DMS53 treated with DMSO at 0.1 percent for 48 hours (cell line): ENCODE data around the gene TM7SF2.
A peak's percentile ranks its signal among the peaks of the same experiment; 100 is the strongest.

ENCODE experiments used
- DNase-seq: peaks from one replicate; lab custom pipeline; 2025; ENCODE audit not compliant: unreplicated experiment; lab: John Stamatoyannopoulos, UW

Gene TM7SF2

GRCh38 chr11:65111744-65112545 lies at the start of gene TM7SF2:
Gene TM7SF2, plus strand, starts transcription at chr11:65111872. Its CDS starts 144 bp downstream, at chr11:65112016.
- DNase-seq, result peak; percentile 95

GRCh38 chr11:65063532-65063931 lies 48.1 kb upstream of the TM7SF2 start:
- DNase-seq, result no peak

GRCh38 chr11:65064847-65065240 lies 46.8 kb upstream of the TM7SF2 start:
- no peak for DNase-seq

GRCh38 chr11:65065851-65066250 lies 45.8 kb upstream of the TM7SF2 start:
- DNase-seq, result no peak

- DNase-seq, result no peak
Measured at GRCh38 chr11:65066315-65066714, 45.4 kb upstream of the TM7SF2 start.

GRCh38 chr11:65066805-65067291 lies 44.8 kb upstream of the TM7SF2 start:
- no peak for DNase-seq

GRCh38 chr11:65067446-65067845 lies 44.2 kb upstream of the TM7SF2 start:
- no peak for DNase-seq

- DNase-seq, result no peak
Measured at GRCh38 chr11:65069217-65069616, 42.5 kb upstream of the TM7SF2 start.

- no peak for DNase-seq
Measured at GRCh38 chr11:65071907-65072630, 39.6 kb upstream of the TM7SF2 start.

- DNase-seq, result no peak
Measured at GRCh38 chr11:65072631-65072966, 39.1 kb upstream of the TM7SF2 start.

GRCh38 chr11:65077451-65077850 lies 34.2 kb upstream of the TM7SF2 start:
- DNase-seq, result no peak

GRCh38 chr11:65078151-65078550 lies 33.5 kb upstream of the TM7SF2 start:
- DNase-seq, result no peak

- no peak for DNase-seq
Measured at GRCh38 chr11:65078786-65079342, 32.8 kb upstream of the TM7SF2 start.

GRCh38 chr11:65083134-65083833 lies 28.4 kb upstream of the TM7SF2 start:
- DNase-seq, result no peak

- DNase-seq, result peak; percentile 93
Measured at GRCh38 chr11:65083834-65084597, 27.7 kb upstream of the TM7SF2 start, which contains the start of the genes CDCA5 and ZFPL1. Gene CDCA5, minus strand, starts transcription at chr11:65084040. Its CDS starts 62 bp downstream, at chr11:65083978. Gene ZFPL1, plus strand, starts transcription at chr11:65084222. Its CDS starts 477 bp downstream, at chr11:65084699.

- DNase-seq, result no peak
Measured at GRCh38 chr11:65084598-65085375, 26.9 kb upstream of the TM7SF2 start.

GRCh38 chr11:65085446-65085845 lies 26.2 kb upstream of the TM7SF2 start:
- DNase-seq, result no peak

GRCh38 chr11:65086809-65087208 lies 24.9 kb upstream of the TM7SF2 start:
- DNase-seq, result no peak

- DNase-seq, result no peak
Measured at GRCh38 chr11:65087216-65087615, 24.5 kb upstream of the TM7SF2 start.

- DNase-seq, result no peak
Measured at GRCh38 chr11:65087827-65088226, 23.8 kb upstream of the TM7SF2 start.
